Mucosa of descending colon (tissue), 3 donors: ENCODE measurements around the gene CFAP251. TPM values are rescaled to one million over a fixed set of nuclear protein-coding genes. Genes with fewer than 3 reads are reported as not detected.

Source experiments
- ATAC-seq: fragments of 200-7000 bp; cut with Tn5 transposase; one replicate; pipeline ENCODE4 v1.9.1; 2020; ENCODE audit warnings: mild to moderate bottlenecking, moderate library complexity
- DNase-seq, 3 donors: peaks; one replicate each; pipeline ENCODE4 v3.0.0-alpha.2; 2020
- H3K36me3 ChIP-seq: fragments of 200-600 bp; one replicate; pipeline ENCODE4 v1.8.0; 2021; ENCODE audit warnings: low read depth, mild to moderate bottlenecking
- H3K4me1 ChIP-seq: fragments of 200-600 bp; one replicate; pipeline ENCODE4 v1.8.0; 2021; ENCODE audit warnings: low read depth, mild to moderate bottlenecking
- H3K4me3 ChIP-seq: fragments of 200-600 bp; one replicate; pipeline ENCODE4 v1.8.0; 2021; ENCODE audit warnings: mild to moderate bottlenecking
- H3K9me3 ChIP-seq: fragments of 200-600 bp; one replicate; pipeline ENCODE4 v1.8.0; 2021; ENCODE audit warnings: mild to moderate bottlenecking
- intact Hi-C, 2 donors: fragments of 100-400 bp; cut with DNase I in 1 of 2; cut with micrococcal nuclease in 1 of 2; formaldehyde crosslinking; loops; one replicate each; pipeline versions ENCODE4 v1.11.0 to v1.11.1; 2022; cut with DNase I, micrococcal nuclease
- total RNA-seq, 3 donors: library from RNA; stranded (reverse); fragmentation: NEBNext Ultra II Directional in 2 of 3; extraction: Animal tissue kit (Norgen Biotek cat#: 25700) in 2 of 3; gene quantifications; one replicate each; pipeline versions ENCODE4 v1.2.1 to v1.2.4, GENCODE V29; 2021 to 2023
- TF ChIP-seq, protein P1 (sequence below): fragments of 200-600 bp; IDR thresholded peaks from one replicate; pipeline ENCODE4 v1.8.0; 2022; ENCODE audit warnings: antibody characterized with exemption, mild to moderate bottlenecking
- donor health status: DM: no; HTN: no; CAD: no; lungs with moderate emphysema.
- donor health status: DM: no; HTN: no; CAD: no.
- donor health status: DM: no; HTN: yes; CAD: no.

Gene CFAP251
- total RNA-seq, 3 donors from 2014 or later, result 0.14 to 0.92 (median 0.55) TPM

DNA sequence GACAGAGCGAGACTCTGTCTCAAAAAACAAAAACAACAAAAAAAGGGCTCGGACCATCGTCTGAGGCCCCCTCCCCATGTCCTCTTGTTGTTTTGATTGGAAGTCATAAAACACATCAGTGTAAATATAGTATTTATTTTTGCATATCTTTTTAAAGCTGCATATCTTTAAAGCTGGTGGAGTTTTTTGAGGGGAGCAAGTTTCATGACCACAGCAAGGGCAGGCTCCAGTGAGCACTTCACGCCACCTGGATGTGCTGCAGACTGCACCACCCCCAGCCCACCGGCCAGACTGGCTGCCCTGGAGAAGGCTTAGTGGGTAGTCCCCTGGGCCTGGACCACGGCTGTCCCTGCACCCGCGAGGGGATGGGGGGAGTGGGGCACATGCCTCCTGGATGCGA is 91.3 kb downstream of the CFAP251 start:
- ATAC-seq, result no peak
- no peak overlapping the region for H3K4me3 ChIP-seq
- no peaks in the 10 kb centered on the region for H3K36me3 ChIP-seq
- TF ChIP-seq, protein P1, sequence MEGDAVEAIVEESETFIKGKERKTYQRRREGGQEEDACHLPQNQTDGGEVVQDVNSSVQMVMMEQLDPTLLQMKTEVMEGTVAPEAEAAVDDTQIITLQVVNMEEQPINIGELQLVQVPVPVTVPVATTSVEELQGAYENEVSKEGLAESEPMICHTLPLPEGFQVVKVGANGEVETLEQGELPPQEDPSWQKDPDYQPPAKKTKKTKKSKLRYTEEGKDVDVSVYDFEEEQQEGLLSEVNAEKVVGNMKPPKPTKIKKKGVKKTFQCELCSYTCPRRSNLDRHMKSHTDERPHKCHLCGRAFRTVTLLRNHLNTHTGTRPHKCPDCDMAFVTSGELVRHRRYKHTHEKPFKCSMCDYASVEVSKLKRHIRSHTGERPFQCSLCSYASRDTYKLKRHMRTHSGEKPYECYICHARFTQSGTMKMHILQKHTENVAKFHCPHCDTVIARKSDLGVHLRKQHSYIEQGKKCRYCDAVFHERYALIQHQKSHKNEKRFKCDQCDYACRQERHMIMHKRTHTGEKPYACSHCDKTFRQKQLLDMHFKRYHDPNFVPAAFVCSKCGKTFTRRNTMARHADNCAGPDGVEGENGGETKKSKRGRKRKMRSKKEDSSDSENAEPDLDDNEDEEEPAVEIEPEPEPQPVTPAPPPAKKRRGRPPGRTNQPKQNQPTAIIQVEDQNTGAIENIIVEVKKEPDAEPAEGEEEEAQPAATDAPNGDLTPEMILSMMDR, result no peak
- DNase-seq, result no peak
- no peaks in the 10 kb centered on the region for H3K9me3 ChIP-seq
- intact Hi-C loops, result no loop called here
- H3K4me1 ChIP-seq, result no peaks in the 10 kb centered on the region

DNA sequence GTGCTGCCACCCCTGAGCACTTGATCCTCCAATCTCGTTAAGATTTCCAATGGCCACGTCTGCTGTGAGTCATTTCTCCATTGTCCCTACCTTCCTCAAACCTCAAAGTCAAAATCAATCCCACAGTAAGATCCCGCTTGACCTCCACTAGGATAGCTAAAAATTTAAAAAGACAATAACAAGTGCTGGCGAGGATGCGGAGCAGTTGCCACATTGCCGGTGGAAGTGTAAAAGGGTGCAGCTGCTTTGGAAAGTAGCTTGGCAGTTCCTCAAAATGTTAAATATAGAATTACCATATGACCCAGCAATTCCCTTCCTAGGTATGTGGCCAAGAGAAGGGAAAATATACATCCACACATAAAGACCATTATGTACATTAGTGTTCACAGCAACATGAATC is 93.8 kb downstream of the CFAP251 start:
- intact Hi-C loops, result no loop called here
- ATAC-seq, result no peak
- H3K36me3 ChIP-seq, result no peaks in the 10 kb centered on the region
- TF ChIP-seq, protein P1, result no peak
- no peaks in the 10 kb centered on the region for H3K9me3 ChIP-seq
- DNase-seq, result no peak
- H3K4me1 ChIP-seq, result no peaks in the 10 kb centered on the region
- H3K4me3 ChIP-seq, result no peak overlapping the region

DNA sequence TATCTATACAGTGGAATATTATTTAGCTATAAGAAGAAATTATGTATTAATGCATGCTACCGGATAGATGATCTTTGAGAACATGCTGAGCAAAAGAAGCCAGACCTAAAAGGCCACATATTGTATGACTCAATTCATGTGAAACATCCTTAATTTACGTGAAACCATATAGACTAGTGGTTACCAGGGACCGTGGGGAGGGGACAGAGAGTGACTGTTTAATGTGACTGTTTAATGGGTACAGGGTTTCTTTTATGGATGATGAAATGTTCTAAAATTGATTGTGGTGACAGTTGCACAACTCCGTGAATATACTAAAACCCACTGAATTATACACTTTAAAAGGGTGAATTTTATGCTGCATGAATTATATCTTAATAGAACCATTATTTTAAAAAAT is 94.7 kb downstream of the CFAP251 start:
- no peak for DNase-seq
- TF ChIP-seq, protein P1, result no peak
- Histone ChIP-seq H3K4me3 (no peak overlapping the region), H3K4me1 (no peaks in the 10 kb centered on the region), H3K9me3 (no peaks in the 10 kb centered on the region), H3K36me3 (no peaks in the 10 kb centered on the region)
- ATAC-seq, result no peak
- intact Hi-C loops, result no loop called here

DNA sequence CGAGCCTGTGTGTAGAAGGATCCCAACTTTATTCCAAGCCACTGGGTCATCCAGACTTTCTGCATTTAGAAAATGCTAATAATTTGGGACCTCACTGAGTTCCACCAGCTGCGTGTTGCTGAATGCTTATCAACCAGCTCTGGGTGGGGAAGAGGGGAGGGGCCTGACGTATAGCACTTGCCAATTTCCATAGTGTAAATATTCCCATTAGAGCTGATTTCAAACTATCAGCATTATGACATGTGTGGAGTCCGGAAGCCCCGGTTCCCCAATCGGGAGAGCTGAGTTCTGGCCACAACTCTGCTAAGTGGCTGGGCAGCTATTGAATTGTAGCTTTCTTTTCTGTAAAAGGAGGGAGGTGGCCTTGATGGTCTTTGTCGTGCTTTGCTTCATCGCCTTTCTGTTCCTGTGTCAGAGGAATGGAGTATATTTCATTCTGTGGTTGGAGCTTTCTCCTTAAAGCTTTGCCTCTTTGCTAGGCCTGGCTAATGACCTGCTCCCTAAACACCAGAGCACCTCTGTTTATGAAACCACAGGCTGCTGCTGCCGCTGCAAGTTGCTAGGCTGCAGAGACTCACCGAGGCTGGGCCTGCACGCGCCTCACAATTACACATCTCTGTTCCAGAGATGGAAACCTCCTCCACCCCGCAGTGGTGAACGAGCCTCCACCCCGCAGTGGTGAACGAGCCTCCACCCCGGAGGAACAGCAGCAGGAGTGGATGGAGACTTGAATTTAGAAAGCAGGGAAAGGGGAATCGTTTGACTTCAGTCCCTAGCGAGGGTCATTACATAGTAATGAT is 95.6 kb downstream of the CFAP251 start:
- H3K36me3 ChIP-seq, result no peaks in the 10 kb centered on the region
- ATAC-seq, result no peak
- no peaks in the 10 kb centered on the region for H3K9me3 ChIP-seq
- DNase-seq, result no peak
- H3K4me1 ChIP-seq, result no peaks in the 10 kb centered on the region
- H3K4me3 ChIP-seq, result no peak overlapping the region
- intact Hi-C loops, result no loop called here
- TF ChIP-seq, protein P1, result no peak

DNA sequence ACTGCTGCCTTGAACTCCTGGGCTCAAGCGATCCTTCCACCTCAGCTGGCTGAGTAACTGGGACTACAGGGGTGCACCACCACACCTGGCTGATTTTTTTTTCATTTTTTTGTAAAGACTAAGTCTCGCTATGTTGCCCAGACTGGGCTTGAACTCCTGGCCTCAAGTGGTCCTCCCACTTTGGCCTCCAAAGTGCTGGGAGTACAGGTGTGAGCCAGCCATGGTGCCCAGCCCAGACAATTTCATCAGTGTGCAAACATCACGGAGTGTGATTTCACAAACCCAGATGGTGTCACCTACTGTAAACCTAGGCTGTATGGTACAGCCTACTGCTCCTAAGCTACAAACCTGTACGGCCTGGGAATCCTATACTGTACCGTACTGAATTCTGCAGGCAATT is 96.4 kb downstream of the CFAP251 start:
- H3K4me3 ChIP-seq, result no peak overlapping the region
- intact Hi-C loops, result no loop called here
- DNase-seq (no peak), ATAC-seq (peak; percentile 7)
- H3K36me3 ChIP-seq, result no peaks in the 10 kb centered on the region
- TF ChIP-seq, protein P1, result no peak
- H3K9me3 ChIP-seq, result no peaks in the 10 kb centered on the region
- H3K4me1 ChIP-seq, result no peaks in the 10 kb centered on the region
